Posterior vena cava (tissue), 2 donors: Measurements from ENCODE around the gene CACNA2D3. TPM values are rescaled to one million over a fixed set of nuclear protein-coding genes. Genes with fewer than 3 reads are reported as not detected.
"Not testable (repeated sequence)": the region's sequence is repeated elsewhere in the genome, so short reads cannot be mapped to it uniquely, and the experiment has no call there.

Experiments used
- DNase-seq: peaks from one replicate; pipeline ENCODE4 v3.0.0-alpha.2; 2020; ENCODE audit warnings: low spot score
- intact Hi-C, 2 donors: fragments of 100-400 bp; cut with DNase I; formaldehyde crosslinking; loops; one replicate each; pipeline versions ENCODE4 v1.14.1 to v1.14.2; 2022 to 2023
- total RNA-seq, 2 donors: library from RNA; stranded (reverse); fragmentation: NEBNext Ultra II Directional; extraction: Animal tissue kit (Norgen Biotek cat#: 25700); gene quantifications; one replicate each; pipeline ENCODE4 v1.2.1, GENCODE V29; 2021
- donor health status: DM: yes; HTN: yes; CAD: no.
- donor health status: DM: yes; HTN: yes; CAD: no.

Gene CACNA2D3
- total RNA-seq, 2 donors from 2014 or later: 2.0 to 4.0 TPM

GRCh38 chr3:54957711-54958110 is 835.4 kb downstream of the CACNA2D3 start:
- DNase-seq: no peak
- intact Hi-C loops: loop anchor here in 1 of 2 donors (10.0 kb wide), 1 partner anchor 227 kb away; no protein-coding TSS in a partner anchor

- DNase-seq: no peak
- intact Hi-C loops: no loop called here
Measured at GRCh38 chr3:54960082-54960481, 837.7 kb downstream of the CACNA2D3 start.

- DNase-seq: no peak
- intact Hi-C loops: no loop called here
Measured at GRCh38 chr3:54960701-54961100, 838.3 kb downstream of the CACNA2D3 start.

- intact Hi-C loops: no loop called here
- no peak for DNase-seq
Measured at GRCh38 chr3:54962200-54962599, 839.8 kb downstream of the CACNA2D3 start.

GRCh38 chr3:54963641-54964040 is 841.3 kb downstream of the CACNA2D3 start:
- no peak for DNase-seq
- intact Hi-C loops: no loop called here

- no peak for DNase-seq
- intact Hi-C loops: no loop called here
Measured at GRCh38 chr3:54964081-54964480, 841.7 kb downstream of the CACNA2D3 start.

- intact Hi-C loops: no loop called here
- no peak for DNase-seq
Measured at GRCh38 chr3:54965746-54966145, 843.4 kb downstream of the CACNA2D3 start.

GRCh38 chr3:54966979-54967378 is 844.6 kb downstream of the CACNA2D3 start:
- intact Hi-C loops: no loop called here
- no peak for DNase-seq

GRCh38 chr3:54967731-54968161 is 845.4 kb downstream of the CACNA2D3 start:
- no peak for DNase-seq
- intact Hi-C loops: no loop called here

GRCh38 chr3:54968546-54969172 is 846.3 kb downstream of the CACNA2D3 start:
- intact Hi-C loops: no loop called here
- DNase-seq: no peak

- DNase-seq: no peak
- intact Hi-C loops: no loop called here
Measured at GRCh38 chr3:54969652-54970051, 847.3 kb downstream of the CACNA2D3 start.

- no peak for DNase-seq
- intact Hi-C loops: no loop called here
Measured at GRCh38 chr3:54970895-54971294, 848.5 kb downstream of the CACNA2D3 start.

- no peak for DNase-seq
- intact Hi-C loops: no loop called here
Measured at GRCh38 chr3:54977439-54977838, 855.1 kb downstream of the CACNA2D3 start.

- DNase-seq, intact Hi-C loops: not testable (repeated sequence)
Measured at GRCh38 chr3:54977946-54978345, 855.6 kb downstream of the CACNA2D3 start.

GRCh38 chr3:54982807-54983206 is 860.5 kb downstream of the CACNA2D3 start:
- intact Hi-C loops: no loop called here

GRCh38 chr3:54983266-54984099 is 861.1 kb downstream of the CACNA2D3 start:
- intact Hi-C loops: no loop called here

More at GRCh38 chr3:54982807-54983206, 860.5 kb downstream of the CACNA2D3 start:
- no peak for DNase-seq

GRCh38 chr3:54985856-54986255 is 863.5 kb downstream of the CACNA2D3 start:
- intact Hi-C loops: no loop called here
- no peak for DNase-seq

More at GRCh38 chr3:54983266-54984099, 861.1 kb downstream of the CACNA2D3 start:
- no peak for DNase-seq

GRCh38 chr3:54986294-54986693 is 863.9 kb downstream of the CACNA2D3 start:
- DNase-seq: no peak
- intact Hi-C loops: no loop called here

GRCh38 chr3:54987719-54988118 is 865.4 kb downstream of the CACNA2D3 start:
- no peak for DNase-seq
- intact Hi-C loops: no loop called here

- DNase-seq: no peak
- intact Hi-C loops: no loop called here
Measured at GRCh38 chr3:54988302-54988837, 866.0 kb downstream of the CACNA2D3 start.
